Measurements from ENCODE around the gene KCNK7.
"Not testable (repeated sequence)": the region's sequence is repeated elsewhere in the genome, so short reads cannot be mapped to it uniquely, and the experiment has no call there.

KCNK7 gene

GRCh38 chr11:65571940-65572339, 23.7 kb downstream of the KCNK7 start:
- Histone ChIP-seq H3K9me3 (no peaks in the 10 kb centered on the region), H3K36me3 (peaks cover 4% of the 10 kb centered on the region; the same call in 1 of the 2 replicates), H3K4me1 (no peaks in the 10 kb centered on the region), H3K27me3 (no peaks in the 10 kb centered on the region), H3K4me3 (ENCODE audit: low read depth, low read length) (peak overlapping the region; percentile 80)
- TF ChIP-seq CTCF (IDR thresholded peaks at IDR 0.05; ENCODE audit: low read depth, low read length): peak; percentile 47
- peak; percentile 46 for DNase-seq

- Histone ChIP-seq H3K4me3 (ENCODE audit: low read depth, low read length) (peak overlapping the region; percentile 80), H3K27me3 (no peaks in the 10 kb centered on the region), H3K9me3 (no peaks in the 10 kb centered on the region), H3K4me1 (no peaks in the 10 kb centered on the region), H3K36me3 (peaks cover 4% of the 10 kb centered on the region; the same call in 1 of the 2 replicates)
- DNase-seq: no peak
- no peak for TF ChIP-seq CTCF (IDR thresholded peaks at IDR 0.05; ENCODE audit: low read depth, low read length)
Observed at GRCh38 chr11:65571420-65571819, 24.2 kb downstream of the KCNK7 start.

GRCh38 chr11:65569973-65570918, 25.4 kb downstream of the KCNK7 start, which contains the start of gene ZNRD2:
TSS of gene ZNRD2 (plus strand) at chr11:65570477. CDS start at chr11:65570492, 15 bp downstream.
- DNase-seq: peak; percentile 96
- peak; percentile 39 for TF ChIP-seq CTCF (IDR thresholded peaks at IDR 0.05; ENCODE audit: low read depth, low read length)
- Histone ChIP-seq H3K9me3 (no peaks in the 10 kb centered on the region), H3K4me1 (no peaks in the 10 kb centered on the region), H3K4me3 (ENCODE audit: low read depth, low read length) (peak within 1 kb of the TSS; percentile 80), H3K27me3 (no peaks in the 10 kb centered on the region), H3K36me3 (peaks cover 4% of the 10 kb centered on the region; the same call in 1 of the 2 replicates)

GRCh38 chr11:65569164-65569972, 26.2 kb downstream of the KCNK7 start:
- Histone ChIP-seq H3K27me3 (no peaks in the 10 kb centered on the region), H3K4me3 (ENCODE audit: low read depth, low read length) (peak overlapping the region; percentile 80), H3K36me3 (peaks cover 4% of the 10 kb centered on the region; the same call in 1 of the 2 replicates), H3K9me3 (no peaks in the 10 kb centered on the region), H3K4me1 (no peaks in the 10 kb centered on the region)
- no peak for TF ChIP-seq CTCF (IDR thresholded peaks at IDR 0.05; ENCODE audit: low read depth, low read length)
- DNase-seq: no peak

GRCh38 chr11:65565624-65566453, 29.8 kb downstream of the KCNK7 start:
- TF ChIP-seq CTCF (IDR thresholded peaks at IDR 0.05; ENCODE audit: low read depth, low read length): no peak
- Histone ChIP-seq H3K4me1 (no peaks in the 10 kb centered on the region), H3K27me3 (no peaks in the 10 kb centered on the region), H3K4me3 (ENCODE audit: low read depth, low read length) (no peak overlapping the region), H3K9me3 (no peaks in the 10 kb centered on the region), H3K36me3 (no peaks in the 10 kb centered on the region)
- no peak for DNase-seq

GRCh38 chr11:65564879-65565559, 30.6 kb downstream of the KCNK7 start:
- not testable (repeated sequence) for H3K27me3 ChIP-seq; H3K36me3 ChIP-seq; H3K4me1 ChIP-seq; H3K9me3 ChIP-seq; DNase-seq; H3K4me3 ChIP-seq (ENCODE audit: low read depth, low read length)
